ENCODE results near the gene DDX10. TPM values are rescaled to one million over a fixed set of nuclear protein-coding genes. Genes with fewer than 3 reads are reported as not detected.
A peak's percentile ranks its signal among the peaks of the same experiment; 100 is the strongest.

DDX10 gene
- total and polyA plus RNA-seq, 10 donors, result 17.5 to 39.3 (median 23.0) TPM

DNA sequence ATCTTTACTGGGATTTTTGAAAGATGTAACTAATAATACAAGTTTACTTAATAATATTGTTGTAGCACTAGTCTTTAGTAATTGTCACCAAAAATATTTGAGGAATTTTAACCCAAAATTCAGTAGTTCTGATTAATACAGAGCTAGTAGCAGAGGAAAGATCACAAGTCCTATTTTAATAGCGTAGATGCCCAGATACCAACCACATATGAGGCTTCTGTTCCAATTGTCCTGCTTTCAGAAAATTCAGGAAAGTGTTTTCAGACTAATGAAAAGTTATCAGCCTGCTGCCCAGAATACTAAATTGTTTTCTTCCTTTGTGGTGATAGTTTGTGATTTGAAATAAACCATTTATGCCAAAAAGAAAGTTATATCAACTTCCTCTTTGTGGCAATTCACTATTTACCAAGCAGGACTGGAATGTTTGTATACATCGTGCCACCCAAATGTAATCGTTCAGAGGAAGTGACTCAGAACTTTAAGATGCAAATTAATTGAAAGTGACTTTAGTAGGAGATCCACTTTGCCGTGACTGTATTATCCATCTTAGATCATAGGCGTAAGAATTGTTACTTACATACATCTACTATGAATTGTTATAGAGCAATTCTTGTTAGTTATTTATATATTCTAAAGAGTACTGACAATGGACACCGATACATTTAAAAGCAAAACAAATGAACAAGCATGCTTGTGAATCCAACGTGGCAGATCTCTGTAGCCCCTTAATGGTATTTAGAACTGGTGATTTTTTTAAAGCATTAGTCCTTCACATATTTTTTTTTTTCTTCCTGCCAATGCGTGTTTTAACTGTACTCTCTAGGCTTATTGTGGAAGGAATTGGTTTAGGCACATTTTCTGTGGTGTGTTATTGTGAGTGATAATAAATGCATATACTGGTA lies 231.0 kb downstream of the DDX10 start:
- WGBS, 5 donors, result 23 to 37% (median 30%) methylated on average over 8 of the region's 8 CpGs
- intact Hi-C loops (cut with DNase I; ENCODE audit: low total_unique reads), result no loop called here
- Histone ChIP-seq H3K27me3 (replicated peaks in 1 of 7) (no peaks in the 10 kb centered on the region), H3K9me3 (peaks cover 0 to 7% (median 1%) of the 10 kb centered on the region in 8 donors), H3K4me1 (peaks cover 0 to 13% (median 1%) of the 10 kb centered on the region in 6 donors), H3K36me3 (no peaks in the 10 kb centered on the region), H3K4me3 (peak overlapping the region in 3 of 8 donors; percentile 5 to 30 (median 22)), H3K27ac (peak overlapping the region in 5 of 8 donors; percentile 4 to 41 (median 26))
- TF ChIP-seq POLR2AphosphoS5 (IDR thresholded peaks at IDR 0.05) (no peak), POLR2A (IDR thresholded peaks at IDR 0.05) (no peak)
- TF ChIP-seq, protein P1, sequence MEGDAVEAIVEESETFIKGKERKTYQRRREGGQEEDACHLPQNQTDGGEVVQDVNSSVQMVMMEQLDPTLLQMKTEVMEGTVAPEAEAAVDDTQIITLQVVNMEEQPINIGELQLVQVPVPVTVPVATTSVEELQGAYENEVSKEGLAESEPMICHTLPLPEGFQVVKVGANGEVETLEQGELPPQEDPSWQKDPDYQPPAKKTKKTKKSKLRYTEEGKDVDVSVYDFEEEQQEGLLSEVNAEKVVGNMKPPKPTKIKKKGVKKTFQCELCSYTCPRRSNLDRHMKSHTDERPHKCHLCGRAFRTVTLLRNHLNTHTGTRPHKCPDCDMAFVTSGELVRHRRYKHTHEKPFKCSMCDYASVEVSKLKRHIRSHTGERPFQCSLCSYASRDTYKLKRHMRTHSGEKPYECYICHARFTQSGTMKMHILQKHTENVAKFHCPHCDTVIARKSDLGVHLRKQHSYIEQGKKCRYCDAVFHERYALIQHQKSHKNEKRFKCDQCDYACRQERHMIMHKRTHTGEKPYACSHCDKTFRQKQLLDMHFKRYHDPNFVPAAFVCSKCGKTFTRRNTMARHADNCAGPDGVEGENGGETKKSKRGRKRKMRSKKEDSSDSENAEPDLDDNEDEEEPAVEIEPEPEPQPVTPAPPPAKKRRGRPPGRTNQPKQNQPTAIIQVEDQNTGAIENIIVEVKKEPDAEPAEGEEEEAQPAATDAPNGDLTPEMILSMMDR (IDR thresholded peaks at IDR 0.05 in 8 of 11, conservative IDR thresholded peaks at IDR 0.05 in 3 of 11), result no peak
- DNase-seq, result no peak

DNA sequence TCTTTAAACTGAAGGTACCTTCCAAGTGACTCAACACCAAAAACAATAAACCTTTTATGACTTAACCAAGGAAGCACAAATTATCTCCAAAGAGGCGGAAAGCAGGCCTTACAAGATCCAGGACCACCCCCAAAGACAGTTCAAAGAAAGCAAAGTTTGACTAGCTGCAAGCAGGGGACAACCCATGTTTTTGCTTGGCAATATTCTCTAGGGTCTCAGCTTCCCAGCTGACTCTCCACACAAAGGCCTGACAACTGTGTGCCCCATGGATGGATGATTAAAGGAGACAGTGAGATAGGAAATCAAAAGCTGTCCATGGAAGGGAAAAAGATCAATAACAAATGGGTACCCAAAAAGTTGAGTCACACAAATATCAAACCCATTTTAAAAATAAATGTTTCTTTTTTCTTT lies 232.2 kb downstream of the DDX10 start:
- H3K4me3 ChIP-seq, result no peak overlapping the region
- no peak overlapping the region for H3K27ac ChIP-seq
- TF ChIP-seq POLR2AphosphoS5 (IDR thresholded peaks at IDR 0.05), result no peak
- TF ChIP-seq, protein P1 (IDR thresholded peaks at IDR 0.05 in 8 of 11, conservative IDR thresholded peaks at IDR 0.05 in 3 of 11), result no peak
- TF ChIP-seq POLR2A (IDR thresholded peaks at IDR 0.05), result no peak
- peaks cover 0 to 7% (median 1%) of the 10 kb centered on the region in 8 donors for H3K9me3 ChIP-seq
- H3K27me3 ChIP-seq (replicated peaks in 1 of 7), result no peaks in the 10 kb centered on the region
- DNase-seq, result no peak
- H3K36me3 ChIP-seq, result no peaks in the 10 kb centered on the region
- intact Hi-C loops (cut with DNase I; ENCODE audit: low total_unique reads), result no loop called here
- peaks cover 0 to 13% (median 1%) of the 10 kb centered on the region in 6 donors for H3K4me1 ChIP-seq
- WGBS, 5 donors, result 92 to 100% (median 96%) methylated on average over 1 of the region's 1 CpG

DNA sequence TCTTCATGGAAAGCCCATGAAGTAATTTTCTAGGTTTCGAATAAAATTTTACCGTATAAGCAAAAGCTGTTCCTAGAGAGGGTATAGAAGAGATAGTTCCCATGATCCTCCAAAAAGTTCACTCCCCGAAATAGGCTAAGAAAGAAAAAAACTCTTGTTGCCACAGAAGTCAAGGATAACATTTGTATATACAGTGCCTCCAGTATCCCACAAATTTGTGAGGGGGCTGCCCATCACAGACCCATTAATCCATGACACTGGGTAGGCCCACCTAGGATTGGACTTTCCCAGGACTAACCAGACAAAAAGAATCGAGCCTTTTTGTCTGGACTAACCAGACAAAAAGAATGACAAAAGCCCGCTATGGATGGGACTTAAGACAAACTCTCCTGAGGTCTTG lies 233.0 kb downstream of the DDX10 start:
- H3K9me3 ChIP-seq, result peaks cover 0 to 7% (median 1%) of the 10 kb centered on the region in 8 donors
- TF ChIP-seq, protein P1 (IDR thresholded peaks at IDR 0.05 in 8 of 11, conservative IDR thresholded peaks at IDR 0.05 in 3 of 11), result no peak
- TF ChIP-seq POLR2A (IDR thresholded peaks at IDR 0.05), result no peak
- TF ChIP-seq POLR2AphosphoS5 (IDR thresholded peaks at IDR 0.05), result no peak
- no peak for DNase-seq
- intact Hi-C loops (cut with DNase I; ENCODE audit: low total_unique reads), result no loop called here
- 93 to 99% (median 97%) methylated on average over 5 of the region's 5 CpGs for WGBS, 5 donors
- H3K4me3 ChIP-seq, result no peak overlapping the region
- H3K27ac ChIP-seq, result no peak overlapping the region
- H3K4me1 ChIP-seq, result peaks cover 0 to 13% (median 1%) of the 10 kb centered on the region in 6 donors
- no peaks in the 10 kb centered on the region for H3K36me3 ChIP-seq
- H3K27me3 ChIP-seq (replicated peaks in 1 of 7), result no peaks in the 10 kb centered on the region

DNA sequence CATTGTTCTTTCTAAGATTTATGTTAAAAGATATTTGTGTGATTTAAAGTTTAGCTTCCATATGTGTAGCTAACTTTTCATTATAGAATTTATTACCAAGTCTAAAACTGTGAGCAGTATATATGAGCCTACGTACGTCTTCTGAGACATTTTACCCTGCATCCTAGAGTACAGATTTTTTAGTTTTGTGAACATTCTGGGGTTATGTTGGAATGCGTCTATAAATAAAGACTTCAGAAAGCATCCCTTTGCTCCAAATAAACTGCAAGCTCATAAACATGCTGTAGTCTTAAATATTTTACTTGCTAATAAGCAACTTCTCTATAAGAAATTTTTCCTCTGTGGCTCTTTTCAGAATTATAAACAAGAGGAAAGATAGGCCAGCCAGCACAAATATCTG lies 236.5 kb downstream of the DDX10 start:
- Histone ChIP-seq H3K9me3 (peaks cover 0 to 7% (median 1%) of the 10 kb centered on the region in 8 donors), H3K27ac (no peak overlapping the region), H3K4me1 (peaks cover 0 to 7% (median 0%) of the 10 kb centered on the region in 6 donors), H3K4me3 (no peak overlapping the region), H3K36me3 (no peaks in the 10 kb centered on the region), H3K27me3 (replicated peaks in 1 of 7) (no peaks in the 10 kb centered on the region)
- TF ChIP-seq, protein P1 (IDR thresholded peaks at IDR 0.05 in 8 of 11, conservative IDR thresholded peaks at IDR 0.05 in 3 of 11), result no peak
- no peak for TF ChIP-seq POLR2A (IDR thresholded peaks at IDR 0.05)
- WGBS, 5 donors, result 94 to 96% (median 95%) methylated on average over 3 of the region's 3 CpGs
- intact Hi-C loops (cut with DNase I; ENCODE audit: low total_unique reads), result no loop called here
- no peak for DNase-seq

All from spleen (tissue), 11 donors.